ENCODE measurements around the gene GTF2H4. TPM values are rescaled to one million over a fixed set of nuclear protein-coding genes. Genes with fewer than 3 reads are reported as not detected.
"Not testable (repeated sequence)": the region's sequence is repeated elsewhere in the genome, so short reads cannot be mapped to it uniquely, and the experiment has no call there.

The GTF2H4 gene
- total RNA-seq: 10 to 100 TPM in 6 of 7 donors, 1 to 10 TPM in 1; 5.6 to 43.9 (median 25.7) TPM
- 10 to 100 TPM; 22.0 to 24.5 TPM for polyA plus RNA-seq
- long read RNA-seq, donor 1, partial matches to known transcripts: 2 of 19 reads
- long read RNA-seq, donor 1, other reads (novel, unspliced or antisense): 13 of 19 reads
- long read RNA-seq, donor 2, transcript GTF2H4-201 (14 exons, 1,735 nt): major isoform, 5 of 12 reads
- long read RNA-seq, donor 2, partial matches to known transcripts: 6 of 12 reads
- long read RNA-seq, donor 2, other reads (novel, unspliced or antisense): 0 of 12 reads
- long read RNA-seq, donor 3: 0 reads

DNA sequence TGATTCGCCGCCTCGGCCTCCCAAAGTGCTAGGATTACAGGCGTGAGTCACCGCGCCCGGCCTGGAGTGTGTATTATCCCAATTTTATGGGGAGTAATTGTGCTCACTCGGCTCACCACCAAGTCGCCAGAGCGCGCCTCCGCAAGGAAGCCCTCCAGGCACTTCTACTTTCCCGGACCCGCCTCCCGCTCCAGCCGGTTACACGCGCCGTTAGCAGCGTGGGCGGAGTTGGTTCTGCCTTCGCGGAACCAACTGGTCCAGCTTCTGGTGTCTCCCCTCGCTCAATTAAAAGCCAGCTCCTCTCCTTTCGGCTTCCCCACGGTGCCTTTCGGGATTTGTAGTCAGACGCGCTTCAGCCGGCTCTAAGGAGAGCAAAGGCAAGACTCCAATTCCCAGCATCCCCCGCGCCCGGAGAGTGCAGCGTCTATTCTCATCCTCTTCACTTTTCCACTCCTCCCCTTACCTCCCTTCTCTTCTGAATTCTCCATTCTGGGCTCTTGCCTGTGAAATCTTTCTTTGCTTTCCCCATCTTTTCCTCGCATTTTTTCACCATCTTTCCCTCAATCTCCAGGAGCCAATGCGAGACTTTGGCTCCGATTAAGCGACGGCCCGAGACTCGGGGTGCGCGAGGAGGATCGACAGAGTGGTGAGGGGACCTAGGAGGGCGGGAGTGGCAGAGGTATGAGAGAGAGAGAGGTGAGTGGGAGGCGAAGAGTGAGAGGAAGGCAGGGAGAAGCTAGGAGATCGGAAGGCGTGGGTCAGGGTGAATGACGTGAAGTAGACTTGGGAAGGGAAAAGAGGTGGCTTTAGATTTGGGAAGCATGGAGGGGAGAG is at the start of gene GTF2H4:
TSS of gene GTF2H4 (plus strand) at position 450 of the 834 bp plus-strand sequence.
- Histone ChIP-seq H3K36me3 (no peaks in the 10 kb centered on the region), H3K9me3 (no peaks in the 10 kb centered on the region), H3K4me3 (peak within 1 kb of the TSS; percentile 86), H3K27ac (no peak within 1 kb of the TSS), H3K27me3 (no peaks in the 10 kb centered on the region), H3K4me1 (ENCODE audit: insufficient read depth) (peaks cover 5% of the 10 kb centered on the region)
- WGBS, 3 donors: 0 to 2% (median 1%) methylated on average over 49 of the region's 49 CpGs
- peak; percentile 94 to 97 (median 95) for DNase-seq
- intact Hi-C loops (cut with DNase I): no loop called here
- no peak for TF ChIP-seq EP300 (IDR thresholded peaks at IDR 0.05)
- peak; percentile 5 for TF ChIP-seq POLR2A (IDR thresholded peaks at IDR 0.05)

DNA sequence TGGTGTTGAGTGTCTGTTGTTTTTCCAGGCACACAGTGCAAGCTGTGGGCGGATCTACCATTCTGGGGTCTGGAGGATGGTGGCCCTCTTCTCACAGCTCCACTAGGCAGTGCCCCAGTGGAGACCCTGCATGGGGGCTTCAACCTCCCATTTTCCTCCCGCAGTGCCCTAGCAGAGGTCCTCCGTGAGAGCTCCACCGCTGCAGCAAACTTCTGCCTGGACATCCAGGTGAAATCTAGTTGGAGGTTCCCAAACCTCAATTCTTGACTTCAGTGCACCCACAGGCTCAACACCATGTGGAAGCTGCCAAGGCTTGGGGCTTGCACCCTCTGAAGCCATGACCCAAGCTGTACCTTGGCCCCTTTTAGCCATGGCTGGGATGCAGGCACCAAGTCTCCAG is 48.3 kb upstream of the GTF2H4 start:
- H3K4me1 ChIP-seq (ENCODE audit: insufficient read depth): peaks cover 10% of the 10 kb centered on the region
- WGBS, 3 donors: 96 to 100% (median 96%) methylated on average over 3 to 4 of the region's 4 CpGs
- H3K4me3 ChIP-seq; DNase-seq; H3K27me3 ChIP-seq; H3K27ac ChIP-seq; H3K9me3 ChIP-seq; H3K36me3 ChIP-seq; intact Hi-C loops (cut with DNase I): not testable (repeated sequence)

DNA sequence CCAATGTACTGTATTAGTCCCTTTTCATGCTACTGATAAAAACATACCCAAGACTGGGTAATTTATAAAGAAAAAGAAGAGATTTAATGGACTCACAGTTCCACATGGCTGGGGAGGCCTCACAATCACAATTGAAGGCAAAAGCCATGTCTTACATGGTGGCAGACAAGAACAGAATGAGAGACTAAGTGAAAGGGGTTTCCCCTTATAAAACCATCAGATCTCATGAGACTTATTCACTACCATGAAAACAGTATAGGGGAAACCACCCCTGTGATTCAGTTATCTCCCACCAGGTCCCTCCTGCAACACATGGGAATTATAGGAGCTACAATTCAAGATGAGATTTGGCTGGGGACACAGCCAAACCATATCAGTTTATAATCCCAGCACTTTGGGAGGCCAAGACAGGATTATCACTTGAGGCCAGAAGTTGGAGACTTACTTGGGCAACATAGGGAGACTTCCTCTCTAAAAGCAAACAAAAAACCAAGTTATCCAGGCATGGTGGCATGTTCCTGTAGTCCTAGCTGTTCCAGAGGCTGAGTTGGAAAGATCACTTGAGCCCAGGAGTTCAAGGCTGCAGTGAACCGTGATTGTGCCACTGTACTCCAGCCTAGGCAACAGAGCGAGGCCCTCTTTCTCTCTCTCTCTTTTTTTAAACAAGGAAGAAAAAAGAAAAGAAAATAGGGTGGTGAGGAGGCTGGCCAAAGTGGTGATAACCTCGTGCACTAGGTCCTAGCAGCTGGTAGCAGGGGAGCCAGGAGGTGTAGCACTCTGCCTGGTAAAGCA is 46.6 kb upstream of the GTF2H4 start:
- intact Hi-C loops (cut with DNase I): no loop called here
- H3K4me3 ChIP-seq: no peak overlapping the region
- no peaks in the 10 kb centered on the region for H3K9me3 ChIP-seq
- H3K27me3 ChIP-seq: no peaks in the 10 kb centered on the region
- peaks cover 10% of the 10 kb centered on the region for H3K4me1 ChIP-seq (ENCODE audit: insufficient read depth)
- WGBS, 3 donors: 27 to 53% (median 32%) methylated on average over 3 of the region's 3 CpGs
- TF ChIP-seq POLR2A (IDR thresholded peaks at IDR 0.05) (no peak), CTCF (IDR thresholded peaks at IDR 0.05) (no peak), EP300 (IDR thresholded peaks at IDR 0.05) (no peak)
- DNase-seq: no peak
- no peaks in the 10 kb centered on the region for H3K36me3 ChIP-seq
- peak overlapping the region in 1 of 2 donors; percentile 62 for H3K27ac ChIP-seq

DNA sequence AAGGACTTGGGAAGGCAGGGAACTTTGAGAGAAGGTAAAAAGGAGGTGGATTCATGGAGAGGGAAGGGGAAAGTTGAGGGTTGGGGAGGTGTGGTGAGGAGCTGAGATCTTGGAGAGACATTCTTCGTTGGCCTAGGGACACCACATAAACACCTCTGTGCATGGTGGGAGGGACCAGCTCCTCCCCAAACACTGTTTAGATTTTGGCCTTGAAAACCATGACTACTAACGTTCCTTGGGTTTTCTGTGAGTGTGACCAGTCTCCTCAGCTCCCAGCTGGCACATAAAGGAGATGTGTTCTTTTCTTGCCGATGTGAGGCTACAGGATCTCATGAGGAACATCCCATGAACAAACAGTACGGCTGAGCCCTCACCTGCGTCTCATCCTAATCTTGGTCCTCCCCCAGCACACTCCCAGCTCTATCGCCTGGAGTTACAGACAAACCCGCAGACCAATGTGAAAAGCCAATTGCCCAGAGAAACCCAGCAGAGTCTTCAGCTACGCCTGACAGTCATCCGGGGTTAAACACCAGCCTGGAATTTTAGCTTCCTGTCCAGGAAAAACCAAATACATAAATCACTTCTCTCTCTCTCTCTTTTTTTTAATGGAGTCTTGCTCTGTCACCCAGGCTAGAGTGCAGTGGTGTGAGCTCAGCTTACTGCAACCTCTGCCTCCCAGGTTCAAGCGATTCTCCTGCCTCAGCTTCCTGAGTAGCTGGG is 45.7 kb upstream of the GTF2H4 start:
- Histone ChIP-seq H3K27me3 (no peaks in the 10 kb centered on the region), H3K4me1 (ENCODE audit: insufficient read depth) (peaks cover 10% of the 10 kb centered on the region), H3K4me3 (no peak overlapping the region), H3K36me3 (no peaks in the 10 kb centered on the region), H3K27ac (peak overlapping the region in 1 of 2 donors; percentile 62), H3K9me3 (no peaks in the 10 kb centered on the region)
- DNase-seq: no peak
- 25 to 37% (median 36%) methylated on average over 10 of the region's 10 CpGs for WGBS, 3 donors
- no peak for TF ChIP-seq CTCF (IDR thresholded peaks at IDR 0.05)
- no peak for TF ChIP-seq EP300 (IDR thresholded peaks at IDR 0.05)
- no peak for TF ChIP-seq POLR2A (IDR thresholded peaks at IDR 0.05)
- intact Hi-C loops (cut with DNase I): no loop called here

GRCh38 chr6:30864325-30864724 is 43.7 kb upstream of the GTF2H4 start:
- Histone ChIP-seq H3K4me3 (no peak overlapping the region), H3K9me3 (no peaks in the 10 kb centered on the region), H3K4me1 (ENCODE audit: insufficient read depth) (peaks cover 10% of the 10 kb centered on the region), H3K36me3 (no peaks in the 10 kb centered on the region), H3K27ac (no peak overlapping the region), H3K27me3 (no peaks in the 10 kb centered on the region)
- no peak for DNase-seq
- intact Hi-C loops (cut with DNase I): no loop called here
- TF ChIP-seq CTCF (IDR thresholded peaks at IDR 0.05) (no peak), POLR2A (IDR thresholded peaks at IDR 0.05) (no peak), EP300 (IDR thresholded peaks at IDR 0.05) (no peak)
- WGBS, 3 donors: 84 to 98% (median 91%) methylated on average over 4 of the region's 4 CpGs

GRCh38 chr6:30869241-30869749 is 38.7 kb upstream of the GTF2H4 start:
- H3K36me3 ChIP-seq; H3K27ac ChIP-seq; H3K4me1 ChIP-seq (ENCODE audit: insufficient read depth); intact Hi-C loops (cut with DNase I); H3K4me3 ChIP-seq; H3K27me3 ChIP-seq; DNase-seq; H3K9me3 ChIP-seq: not testable (repeated sequence)
- WGBS, 3 donors: 74 to 81% (median 77%) methylated on average over 12 of the region's 12 CpGs

All from ovary (tissue), 10 donors.